GM13976 (cell line): Measurements from ENCODE around the gene MYRIP.

Experiments
- DNase-seq: peaks from one replicate; pipeline ENCODE4 v3.0.0; 2012; ENCODE audit warnings: low spot score
- CTCF ChIP-seq: IDR thresholded peaks from 2 replicates; pipeline ENCODE4 v1.5.1; 2012; ENCODE audit warnings: borderline replicate concordance, mild to moderate bottlenecking; ENCODE audit not compliant: insufficient read depth; ENCODE audit errors: extremely low read depth, missing control alignments, control extremely low read depth
- in situ Hi-C: fragments of 300-500 bp; cut with MboI; formaldehyde crosslinking; loops from one replicate; pipeline ENCODE4 v1.12.0; 2022; ENCODE audit warnings: low sequenced_read_pairs, mixed read lengths, inconsistent platforms; ENCODE audit not compliant: unreplicated experiment

Gene MYRIP

GRCh38 chr3:40290396-40290795, 481.0 kb downstream of the MYRIP start:
- in situ Hi-C loops, result no loop called here
- DNase-seq, result no peak
- TF ChIP-seq CTCF, result no peak

- no peak for DNase-seq
- no peak for TF ChIP-seq CTCF
- in situ Hi-C loops, result no loop called here
These were observed 482.1 kb downstream of the MYRIP start for GRCh38 chr3:40291471-40291870.

GRCh38 chr3:40292637-40293349, 483.4 kb downstream of the MYRIP start:
- DNase-seq, result no peak
- no peak for TF ChIP-seq CTCF
- in situ Hi-C loops, result no loop called here

GRCh38 chr3:40294434-40294833, 485.0 kb downstream of the MYRIP start:
- DNase-seq, result no peak
- no peak for TF ChIP-seq CTCF
- in situ Hi-C loops, result no loop called here

- no peak for DNase-seq
- TF ChIP-seq CTCF, result no peak
- in situ Hi-C loops, result no loop called here
These were observed 488.7 kb downstream of the MYRIP start for GRCh38 chr3:40298075-40298474.

GRCh38 chr3:40299130-40299720, 489.8 kb downstream of the MYRIP start:
- no peak for TF ChIP-seq CTCF
- in situ Hi-C loops, result no loop called here
- DNase-seq, result no peak
